Fibroblast of the aortic adventitia (primary cell): Measurements from ENCODE around the gene TSPAN14. TPM values are rescaled to one million over a fixed set of nuclear protein-coding genes. Genes with fewer than 3 reads are reported as not detected.

Experiments used
- DNase-seq: peaks from one replicate; pipeline ENCODE4 v3.0.0-alpha.2; 2010; ENCODE audit warnings: low read depth
- H3K4me3 ChIP-seq: 2 replicates; pipeline ENCODE4 v1.5.1; 2011; ENCODE audit warnings: low read depth, mild to moderate bottlenecking, control low read depth, low read length, moderate library complexity
- CTCF ChIP-seq: IDR thresholded peaks from 2 replicates; pipeline ENCODE4 v1.5.1; 2011; ENCODE audit warnings: mild to moderate bottlenecking, low read length, control low read depth, inconsistent platforms; ENCODE audit not compliant: insufficient read depth
- total RNA-seq: library from RNA; depleted of rRNA; stranded (reverse); fragments of >200 nt; gene quantifications from 2 replicates; pipeline ENCODE4 v1.2.3, GENCODE V29; 2012; ENCODE audit warnings: low replicate concordance

TSPAN14 gene
- total RNA-seq, 1 donor, result 21.3 TPM

GRCh38 chr10:80461208-80462183 lies 7.4 kb downstream of the TSPAN14 start:
- H3K4me3 ChIP-seq, result no peak overlapping the region
- DNase-seq, result peak; percentile 68
- no peak for TF ChIP-seq CTCF

GRCh38 chr10:80462299-80462980 lies 8.3 kb downstream of the TSPAN14 start:
- DNase-seq, result peak; percentile 78
- no peak for TF ChIP-seq CTCF
- H3K4me3 ChIP-seq, result peak overlapping the region; percentile 31

- no peak for TF ChIP-seq CTCF
- peak overlapping the region; percentile 31 for H3K4me3 ChIP-seq
- DNase-seq, result peak; percentile 45
Measured at GRCh38 chr10:80462981-80463741, 9.1 kb downstream of the TSPAN14 start.

GRCh38 chr10:80463868-80464267 lies 9.8 kb downstream of the TSPAN14 start:
- no peak for TF ChIP-seq CTCF
- DNase-seq, result no peak
- no peak overlapping the region for H3K4me3 ChIP-seq

GRCh38 chr10:80464557-80465450 lies 10.7 kb downstream of the TSPAN14 start:
- DNase-seq, result no peak
- TF ChIP-seq CTCF, result no peak
- no peak overlapping the region for H3K4me3 ChIP-seq

- no peak for DNase-seq
- H3K4me3 ChIP-seq, result no peak overlapping the region
- TF ChIP-seq CTCF, result no peak
Measured at GRCh38 chr10:80465451-80465835, 11.3 kb downstream of the TSPAN14 start.
